Suppressor macrophage treated with lipopolysaccharide for 1 hour (primary cell): ENCODE measurements around the gene MARCHF10.

ENCODE experiments used
- DNase-seq, 3 donors: peaks; one replicate each; pipeline ENCODE4 v3.0.0-alpha.2; 2020 to 2022

The MARCHF10 gene

DNA sequence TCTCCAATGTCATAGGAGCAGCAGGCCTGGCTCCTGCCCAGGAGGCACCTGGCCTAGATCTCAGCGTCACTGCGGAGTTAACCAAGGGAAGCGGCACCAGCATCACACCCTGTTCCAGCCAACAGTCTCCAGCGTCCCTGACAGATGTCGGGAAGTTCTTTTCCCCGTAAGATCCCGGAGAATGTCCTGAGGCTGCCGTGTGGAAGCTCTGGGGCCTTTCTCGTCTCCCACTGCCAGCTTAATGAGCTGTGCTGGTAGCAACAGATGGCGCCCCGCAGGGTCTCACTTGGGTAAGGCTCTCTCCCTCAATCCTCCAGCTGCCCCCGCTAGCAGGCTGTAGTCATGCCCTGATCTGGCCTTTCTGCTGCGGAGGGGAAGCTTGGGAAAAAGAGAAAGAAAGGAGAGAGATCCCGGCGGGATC is 57.5 kb downstream of the MARCHF10 start:
- DNase-seq = no peak

DNA sequence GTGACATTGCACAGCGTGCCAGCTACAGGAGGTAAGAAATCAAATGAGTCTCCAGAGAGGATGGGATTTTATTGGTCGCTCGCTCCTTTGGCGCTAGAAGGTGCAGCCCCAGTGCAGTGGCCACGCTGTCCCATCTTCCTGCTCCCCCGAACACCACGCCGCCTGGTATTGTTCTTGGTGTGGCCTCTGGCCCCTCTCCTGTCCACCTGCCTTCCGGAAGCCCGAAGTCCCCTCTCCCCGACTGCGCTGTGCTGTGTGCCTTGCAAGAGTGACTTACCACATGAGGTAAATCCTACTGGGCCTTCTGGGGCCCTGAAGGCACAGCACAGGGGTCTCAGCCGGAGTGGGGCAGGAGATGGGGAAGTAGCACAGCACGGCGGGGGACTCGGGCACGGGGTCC is 58.2 kb downstream of the MARCHF10 start:
- no peak for DNase-seq

DNA sequence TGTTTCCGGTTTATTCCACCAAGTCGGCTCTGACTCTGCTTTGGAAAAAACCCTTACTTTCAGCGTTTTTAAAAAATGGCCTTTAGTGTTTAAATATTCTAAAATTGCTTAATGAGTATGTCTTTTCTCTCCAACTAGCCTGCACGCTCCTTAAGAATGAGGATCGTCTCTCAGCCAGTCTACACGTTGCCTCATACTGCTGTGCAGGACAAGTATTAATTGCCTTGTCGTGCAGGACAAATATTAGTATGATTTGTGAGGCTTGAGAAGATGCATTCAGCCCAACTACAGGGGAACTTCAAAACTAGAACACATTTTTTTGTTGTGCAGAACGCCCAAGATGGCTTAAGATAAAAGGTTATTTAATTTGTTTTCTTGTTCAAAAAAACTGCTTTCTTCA is 61.2 kb downstream of the MARCHF10 start:
- no peak for DNase-seq

DNA sequence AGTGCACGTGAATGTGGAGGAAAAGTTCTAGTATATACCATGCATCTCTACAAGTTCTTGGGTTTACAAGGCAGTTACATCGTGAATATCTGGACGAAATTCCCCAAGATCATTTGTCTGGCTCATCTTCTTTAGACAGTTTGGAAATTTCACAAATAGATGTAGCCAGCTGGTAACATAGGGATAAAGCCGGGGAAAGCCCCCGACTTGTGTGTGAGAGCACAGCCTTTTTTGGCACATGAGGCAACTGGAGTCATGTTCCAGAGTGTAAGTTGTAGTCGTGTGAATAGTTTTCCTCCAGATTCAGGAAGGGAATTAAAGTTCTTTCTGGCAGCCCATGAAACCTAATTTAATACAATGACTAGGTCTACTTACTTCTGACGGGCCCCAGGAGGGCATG is 62.3 kb downstream of the MARCHF10 start:
- DNase-seq = peak; percentile 27 to 57 (median 48)

GRCh38 chr17:62744259-62744658 is 63.9 kb downstream of the MARCHF10 start:
- no peak for DNase-seq

GRCh38 chr17:62741290-62741689 is 66.8 kb downstream of the MARCHF10 start:
- DNase-seq = no peak

GRCh38 chr17:62739645-62740388 is 68.3 kb downstream of the MARCHF10 start:
- DNase-seq = no peak

DNA sequence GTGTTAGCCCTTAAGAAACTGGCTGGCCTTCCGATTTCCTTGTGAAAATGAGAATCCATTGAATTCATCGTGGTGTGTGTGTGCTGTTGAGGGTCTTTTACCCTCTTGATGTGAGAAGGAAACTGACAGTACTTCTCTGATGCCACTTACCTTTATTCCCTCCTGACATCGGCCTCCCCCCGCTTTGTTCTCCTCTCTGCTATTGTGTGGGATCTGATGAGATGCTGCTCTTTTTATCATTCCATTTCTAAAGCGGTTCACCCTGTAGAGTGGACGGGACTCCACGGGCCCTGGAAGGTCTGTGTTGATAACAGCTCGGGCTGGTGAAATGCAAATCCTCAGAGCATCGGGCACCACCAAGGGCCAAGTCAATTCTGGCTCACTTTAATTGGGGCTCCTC is 69.8 kb downstream of the MARCHF10 start:
- DNase-seq = no peak

DNA sequence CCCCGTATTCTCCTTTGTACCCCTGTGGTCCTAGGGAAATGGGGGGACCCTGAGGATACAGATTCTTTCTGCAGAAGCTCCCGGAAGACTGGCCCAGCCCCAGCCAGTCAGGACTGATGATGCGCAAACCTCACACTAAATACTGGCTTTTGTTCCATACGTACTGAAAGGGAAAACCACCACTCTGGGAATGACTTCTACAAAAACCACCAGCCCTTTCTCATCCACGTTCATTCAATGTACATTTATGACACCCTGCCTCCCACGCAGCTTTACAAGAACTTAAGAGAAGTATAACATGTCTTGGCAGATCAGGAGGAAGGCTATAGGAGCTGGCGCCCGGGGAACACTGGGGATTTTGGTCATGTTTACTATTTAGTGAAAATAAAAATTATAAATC is 70.6 kb downstream of the MARCHF10 start:
- no peak for DNase-seq

DNA sequence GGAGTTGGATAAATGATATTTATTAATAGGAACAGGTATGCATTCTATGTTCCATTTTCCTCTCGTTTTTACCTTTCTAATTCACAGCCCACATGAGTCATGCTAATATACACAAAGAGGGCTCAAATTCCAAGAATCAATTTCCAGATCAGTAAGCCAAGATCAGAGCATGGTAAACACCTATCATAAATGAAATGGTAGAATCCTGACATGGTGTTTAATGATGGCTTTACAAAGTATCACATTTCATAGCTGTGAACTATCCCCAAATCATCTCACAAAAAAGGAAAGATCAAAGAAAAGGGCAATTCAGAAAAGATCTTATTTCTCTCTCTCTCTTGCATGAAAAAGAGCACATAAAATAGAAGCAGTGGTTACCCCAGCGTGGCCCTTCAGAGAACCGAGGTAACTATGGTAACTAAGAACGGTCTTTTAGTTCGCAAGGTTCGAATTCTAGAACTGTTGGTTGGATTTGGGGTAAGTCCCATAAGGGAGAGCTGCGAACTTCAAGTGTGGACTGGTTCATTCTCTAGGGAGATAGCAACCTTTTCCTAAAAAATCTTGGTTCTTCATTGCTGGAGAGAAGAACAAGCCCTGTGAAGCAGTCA is 73.0 kb downstream of the MARCHF10 start:
- DNase-seq = no peak

GRCh38 chr17:62732125-62732524 is 76.0 kb downstream of the MARCHF10 start:
- DNase-seq = no peak

- DNase-seq = no peak
These were observed 80.0 kb downstream of the MARCHF10 start for GRCh38 chr17:62727916-62728672.

- DNase-seq = peak in 2 of 3 donors; percentile 30 to 43
These were observed 82.3 kb downstream of the MARCHF10 start for GRCh38 chr17:62725791-62726249.

DNA sequence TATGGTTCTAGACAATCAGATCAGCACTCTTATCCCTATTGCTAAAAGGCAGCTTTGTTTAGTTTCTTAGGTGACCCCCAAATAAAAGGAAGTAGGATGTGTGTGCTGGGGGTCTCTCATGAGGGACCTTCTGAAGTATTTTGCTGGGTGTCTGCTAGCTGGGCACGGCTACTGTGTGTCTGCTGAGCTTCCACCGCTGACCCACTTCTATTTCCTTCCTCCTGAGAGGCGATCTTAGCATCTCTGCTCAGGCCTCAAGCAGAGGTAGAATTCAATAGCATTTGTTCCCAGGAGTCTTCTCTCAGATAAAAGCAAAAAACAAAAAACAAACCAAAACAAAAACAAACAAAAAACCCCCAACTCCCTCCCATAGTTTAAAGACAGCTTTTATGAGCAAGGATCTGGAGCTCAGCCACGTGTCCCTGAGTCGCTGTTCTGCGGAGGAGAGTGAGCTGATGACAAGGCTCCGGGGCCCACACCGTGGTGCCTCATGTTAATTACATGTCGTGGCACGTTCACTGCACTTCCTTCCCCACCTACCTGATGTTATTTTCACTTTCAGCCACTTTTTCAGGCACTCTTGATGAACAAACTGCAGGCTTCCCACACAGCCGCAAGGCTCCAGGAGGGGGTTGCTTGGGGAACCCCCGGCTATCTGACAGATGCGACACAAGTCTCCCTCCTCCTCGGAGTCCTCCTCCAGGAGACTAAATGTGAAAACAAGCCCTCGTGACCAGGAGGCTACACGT is 83.5 kb downstream of the MARCHF10 start:
- DNase-seq = peak; percentile 83 to 90 (median 87)

- DNase-seq = no peak
These were observed 84.3 kb downstream of the MARCHF10 start for GRCh38 chr17:62723842-62724241.

DNA sequence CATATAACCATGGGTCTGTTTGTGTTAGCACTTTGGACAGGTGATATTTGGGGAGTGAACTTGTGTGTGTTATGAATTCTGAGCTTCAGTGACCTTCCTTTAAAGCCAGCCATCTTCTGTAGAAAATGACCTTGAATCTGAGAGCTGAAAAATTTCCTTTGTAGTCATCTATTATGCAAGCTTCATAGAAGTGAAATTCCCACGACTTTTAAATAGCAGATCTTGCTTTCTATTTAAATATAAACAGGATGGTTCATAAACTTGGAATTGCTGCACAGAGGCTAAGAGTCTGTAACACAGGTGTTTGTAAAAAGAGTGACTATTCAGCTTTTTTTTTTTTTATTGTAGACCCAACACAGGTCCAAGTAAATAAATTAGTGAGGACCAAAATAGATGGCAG is 85.5 kb downstream of the MARCHF10 start:
- DNase-seq = peak in 2 of 3 donors; percentile 43 to 46

GRCh38 chr17:62720126-62720850 is 87.8 kb downstream of the MARCHF10 start:
- peak in 2 of 3 donors; percentile 29 to 35 for DNase-seq

- DNase-seq = no peak
These were observed 88.5 kb downstream of the MARCHF10 start for GRCh38 chr17:62719586-62719985.

DNA sequence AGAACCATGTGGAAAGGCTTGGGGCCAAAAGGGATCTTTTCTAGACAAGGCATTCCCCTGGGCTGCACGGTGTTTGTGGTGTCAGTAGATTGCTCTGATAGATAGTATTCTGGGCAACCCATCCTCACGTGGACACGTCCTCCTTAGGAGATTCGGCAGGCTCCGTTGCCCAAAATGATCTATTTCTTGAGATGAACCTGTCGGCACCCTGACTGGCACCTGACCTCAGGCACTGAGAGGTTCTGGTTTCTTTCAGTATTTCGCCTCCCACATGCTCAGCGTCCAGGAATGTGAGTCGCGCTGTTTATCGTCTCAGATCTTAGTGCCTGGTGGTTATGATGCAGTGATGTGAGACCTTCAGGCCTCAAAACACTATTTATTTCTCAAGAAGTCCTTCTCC is 89.7 kb downstream of the MARCHF10 start:
- DNase-seq = no peak

DNA sequence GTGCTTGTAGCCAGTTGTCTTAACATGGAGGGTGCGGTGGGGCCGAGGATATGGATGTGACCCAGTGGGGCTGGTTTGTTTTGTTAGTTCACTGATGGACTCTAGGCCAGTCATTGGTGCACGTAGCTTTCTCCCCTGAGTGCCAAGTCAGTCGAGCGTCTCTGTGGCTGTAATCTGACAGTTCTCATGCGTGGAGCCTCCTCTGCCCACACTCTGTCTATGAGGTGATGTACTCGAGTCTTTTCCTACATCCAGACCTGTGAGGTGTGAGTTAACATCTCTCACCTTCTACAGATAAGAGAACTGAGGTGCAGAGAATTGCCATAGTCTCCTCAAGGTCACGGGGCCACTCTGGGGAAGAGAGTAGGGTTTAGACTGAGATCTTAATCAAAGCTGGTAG is 90.2 kb downstream of the MARCHF10 start:
- DNase-seq = no peak

DNA sequence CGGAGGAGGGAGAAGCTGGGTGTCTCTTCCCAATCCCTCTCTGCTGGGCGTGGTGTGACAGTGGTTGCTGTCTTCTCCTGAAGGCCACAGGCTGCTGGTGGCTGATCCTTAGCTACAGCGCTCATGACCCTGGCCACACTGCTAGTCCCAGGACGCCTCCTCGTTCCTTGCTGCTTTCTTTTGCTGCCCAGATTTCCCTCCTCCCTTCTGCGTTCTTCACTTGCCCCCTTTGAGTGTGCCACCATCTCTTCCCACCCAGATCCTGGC is 90.6 kb downstream of the MARCHF10 start:
- DNase-seq = no peak

DNA sequence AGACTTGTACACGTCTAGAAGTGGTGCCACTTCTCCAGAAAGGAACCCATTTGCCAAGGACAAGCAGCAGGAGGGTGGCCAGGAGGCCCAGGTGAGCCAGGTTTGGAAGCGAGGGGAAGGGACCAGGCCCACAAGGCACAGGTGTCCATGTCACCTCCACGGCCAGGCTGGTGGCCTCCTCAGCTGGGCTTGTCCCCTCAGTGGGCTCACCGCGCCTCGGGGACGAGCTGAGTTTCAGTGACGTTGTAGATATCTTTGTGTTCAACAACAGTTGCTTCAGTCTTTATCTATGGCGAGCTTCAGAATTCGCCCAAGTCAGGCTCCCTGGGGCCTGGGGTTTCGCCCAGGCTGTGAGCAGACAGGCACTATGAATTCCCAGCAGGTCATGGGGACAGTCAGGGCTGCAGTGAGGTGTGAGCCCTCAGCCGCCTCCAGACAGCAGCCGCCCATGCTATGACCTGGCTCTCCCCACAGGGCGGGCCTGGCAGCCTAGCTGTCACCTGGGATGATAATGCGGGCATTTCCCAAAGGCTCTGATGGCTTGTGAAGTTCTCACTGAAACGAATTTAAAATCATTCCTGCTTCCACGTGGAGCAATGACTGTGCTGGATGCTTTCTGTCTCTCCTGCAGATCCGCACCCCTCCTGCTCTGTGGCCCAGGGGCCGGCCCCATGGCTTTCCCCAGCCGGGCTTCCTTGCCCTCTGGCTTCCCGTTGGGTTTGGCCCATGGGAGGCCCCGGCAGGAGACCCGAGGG is 91.1 kb downstream of the MARCHF10 start:
- DNase-seq = no peak
